Measurements from ENCODE around the gene PAX2. TPM values are rescaled to one million over a fixed set of nuclear protein-coding genes. Genes with fewer than 3 reads are reported as not detected.

PAX2 gene
- total RNA-seq, 3 donors from 2014 or later, result not detected

GRCh38 chr10:100774876-100775275 lies 29.5 kb downstream of the PAX2 start:
- Mint-ChIP-seq H3K36me3 (ENCODE audit: insufficient read depth) (no peaks in the 10 kb centered on the region), H3K4me3 (no peak overlapping the region), H3K27me3 (ENCODE audit: low read depth) (peaks cover 52% of the 10 kb centered on the region), H3K9me3 (no peaks in the 10 kb centered on the region), H3K4me1 (ENCODE audit: low read depth) (no peaks in the 10 kb centered on the region)
- DNase-seq, result no peak
- no peak for ATAC-seq

- H3K9me3 Mint-ChIP-seq, result no peaks in the 10 kb centered on the region
- H3K27me3 Mint-ChIP-seq (ENCODE audit: low read depth), result peaks cover 56% of the 10 kb centered on the region
- no peaks in the 10 kb centered on the region for H3K36me3 Mint-ChIP-seq (ENCODE audit: insufficient read depth)
- no peak for DNase-seq
- no peaks in the 10 kb centered on the region for H3K4me1 Mint-ChIP-seq (ENCODE audit: low read depth)
- H3K4me3 Mint-ChIP-seq, result no peak overlapping the region
- ATAC-seq, result no peak
These were observed 30.0 kb downstream of the PAX2 start for GRCh38 chr10:100775386-100775785.

- peaks cover 56% of the 10 kb centered on the region for H3K27me3 Mint-ChIP-seq (ENCODE audit: low read depth)
- no peak overlapping the region for H3K4me3 Mint-ChIP-seq
- H3K36me3 Mint-ChIP-seq (ENCODE audit: insufficient read depth), result no peaks in the 10 kb centered on the region
- DNase-seq, result no peak
- ATAC-seq, result no peak
- H3K9me3 Mint-ChIP-seq, result no peaks in the 10 kb centered on the region
- no peaks in the 10 kb centered on the region for H3K4me1 Mint-ChIP-seq (ENCODE audit: low read depth)
These were observed 30.5 kb downstream of the PAX2 start for GRCh38 chr10:100775871-100776270.

- H3K4me3 Mint-ChIP-seq, result no peak overlapping the region
- DNase-seq, result no peak
- H3K9me3 Mint-ChIP-seq, result no peaks in the 10 kb centered on the region
- no peaks in the 10 kb centered on the region for H3K4me1 Mint-ChIP-seq (ENCODE audit: low read depth)
- no peaks in the 10 kb centered on the region for H3K36me3 Mint-ChIP-seq (ENCODE audit: insufficient read depth)
- ATAC-seq, result no peak
- H3K27me3 Mint-ChIP-seq (ENCODE audit: low read depth), result peaks cover 52% of the 10 kb centered on the region
These were observed 31.3 kb downstream of the PAX2 start for GRCh38 chr10:100776671-100777070.

DNA sequence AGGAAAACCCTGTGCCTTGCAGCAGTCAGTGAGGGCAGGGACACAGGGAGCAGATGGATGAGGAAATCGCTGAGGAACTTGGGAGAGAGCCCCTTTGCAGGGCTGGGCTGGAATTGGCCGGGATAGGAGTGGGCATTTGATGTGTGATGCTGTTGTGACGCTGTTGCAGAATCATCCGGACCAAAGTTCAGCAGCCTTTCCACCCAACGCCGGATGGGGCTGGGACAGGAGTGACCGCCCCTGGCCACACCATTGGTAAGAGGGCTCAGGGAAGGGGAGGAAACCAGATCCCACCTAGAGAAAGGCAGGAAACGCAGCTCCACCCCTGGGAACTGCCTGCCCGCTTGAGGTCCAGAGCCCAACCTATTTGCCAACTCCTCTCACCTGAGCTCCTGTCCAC lies 33.9 kb downstream of the PAX2 start:
- H3K9me3 Mint-ChIP-seq, result no peaks in the 10 kb centered on the region
- peaks cover 47% of the 10 kb centered on the region for H3K27me3 Mint-ChIP-seq (ENCODE audit: low read depth)
- no peak for DNase-seq
- H3K4me1 Mint-ChIP-seq (ENCODE audit: low read depth), result no peaks in the 10 kb centered on the region
- ATAC-seq, result no peak
- H3K36me3 Mint-ChIP-seq (ENCODE audit: insufficient read depth), result no peaks in the 10 kb centered on the region
- no peak overlapping the region for H3K4me3 Mint-ChIP-seq

DNA sequence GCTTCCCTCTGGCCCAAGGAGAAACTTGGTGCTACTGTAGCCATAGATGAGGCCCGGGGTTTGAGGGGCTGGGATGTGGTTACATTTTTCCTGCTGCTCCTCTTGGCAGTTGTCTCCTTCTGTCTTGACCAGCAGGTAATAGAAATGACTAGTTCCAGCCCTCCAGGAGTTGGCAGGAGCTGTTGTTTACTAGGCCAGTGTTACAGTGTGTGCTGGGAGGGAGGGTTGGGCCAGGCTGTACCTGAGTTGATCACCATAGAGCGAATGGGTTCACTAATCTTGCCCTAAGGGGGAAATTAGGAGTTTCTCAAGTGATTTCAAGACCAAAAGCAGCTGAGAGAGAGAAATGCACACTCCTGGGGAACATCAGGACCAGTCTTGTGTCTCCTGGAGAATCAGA lies 34.9 kb downstream of the PAX2 start:
- no peaks in the 10 kb centered on the region for H3K4me1 Mint-ChIP-seq (ENCODE audit: low read depth)
- H3K27me3 Mint-ChIP-seq (ENCODE audit: low read depth), result peaks cover 43% of the 10 kb centered on the region
- ATAC-seq (no peak), DNase-seq (no peak)
- H3K9me3 Mint-ChIP-seq, result no peaks in the 10 kb centered on the region
- no peak overlapping the region for H3K4me3 Mint-ChIP-seq
- H3K36me3 Mint-ChIP-seq (ENCODE audit: insufficient read depth), result no peaks in the 10 kb centered on the region

GRCh38 chr10:100781145-100781665 lies 35.8 kb downstream of the PAX2 start:
- DNase-seq (no peak), ATAC-seq (no peak)
- Mint-ChIP-seq H3K36me3 (ENCODE audit: insufficient read depth) (no peaks in the 10 kb centered on the region), H3K4me3 (no peak overlapping the region), H3K27me3 (ENCODE audit: low read depth) (peaks cover 34% of the 10 kb centered on the region), H3K4me1 (ENCODE audit: low read depth) (no peaks in the 10 kb centered on the region), H3K9me3 (no peaks in the 10 kb centered on the region)

- Mint-ChIP-seq H3K4me1 (ENCODE audit: low read depth) (no peaks in the 10 kb centered on the region), H3K36me3 (ENCODE audit: insufficient read depth) (no peaks in the 10 kb centered on the region), H3K4me3 (no peak overlapping the region), H3K9me3 (no peaks in the 10 kb centered on the region), H3K27me3 (ENCODE audit: low read depth) (peaks cover 34% of the 10 kb centered on the region)
- no peak for DNase-seq
- ATAC-seq, result no peak
These were observed 37.3 kb downstream of the PAX2 start for GRCh38 chr10:100782461-100783244.

GRCh38 chr10:100784126-100784525 lies 38.7 kb downstream of the PAX2 start:
- no peaks in the 10 kb centered on the region for H3K4me1 Mint-ChIP-seq (ENCODE audit: low read depth)
- H3K27me3 Mint-ChIP-seq (ENCODE audit: low read depth), result peaks cover 32% of the 10 kb centered on the region
- H3K36me3 Mint-ChIP-seq (ENCODE audit: insufficient read depth), result no peaks in the 10 kb centered on the region
- no peaks in the 10 kb centered on the region for H3K9me3 Mint-ChIP-seq
- ATAC-seq (no peak), DNase-seq (no peak)
- no peak overlapping the region for H3K4me3 Mint-ChIP-seq

DNA sequence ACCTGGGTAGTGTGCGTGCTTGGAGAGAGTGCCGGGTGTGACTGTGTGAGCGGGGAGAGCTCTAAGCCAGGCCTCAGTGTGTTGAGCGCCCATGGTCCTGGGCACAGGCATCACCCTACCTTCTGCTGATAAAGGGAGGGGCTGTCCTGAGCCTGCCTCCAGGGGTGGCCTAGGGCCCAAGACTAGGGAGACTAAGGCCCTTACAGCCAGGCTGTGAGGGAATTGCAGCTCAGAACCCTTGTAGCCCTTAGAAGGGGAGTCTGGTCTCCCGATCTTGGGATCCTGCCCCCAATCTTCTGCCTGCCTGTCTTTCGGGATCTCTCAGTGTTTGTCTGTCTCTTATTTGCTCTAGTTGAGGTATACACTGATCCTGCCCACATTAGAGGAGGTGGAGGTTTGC lies 41.2 kb downstream of the PAX2 start:
- ATAC-seq (no peak), DNase-seq (no peak)
- no peaks in the 10 kb centered on the region for H3K4me1 Mint-ChIP-seq (ENCODE audit: low read depth)
- H3K4me3 Mint-ChIP-seq, result no peak overlapping the region
- H3K36me3 Mint-ChIP-seq (ENCODE audit: insufficient read depth), result no peaks in the 10 kb centered on the region
- peaks cover 32% of the 10 kb centered on the region for H3K27me3 Mint-ChIP-seq (ENCODE audit: low read depth)
- no peaks in the 10 kb centered on the region for H3K9me3 Mint-ChIP-seq

- no peak overlapping the region for H3K4me3 Mint-ChIP-seq
- no peak for DNase-seq
- ATAC-seq, result no peak
- peaks cover 40% of the 10 kb centered on the region for H3K27me3 Mint-ChIP-seq (ENCODE audit: low read depth)
- H3K9me3 Mint-ChIP-seq, result no peaks in the 10 kb centered on the region
- no peaks in the 10 kb centered on the region for H3K4me1 Mint-ChIP-seq (ENCODE audit: low read depth)
- H3K36me3 Mint-ChIP-seq (ENCODE audit: insufficient read depth), result no peaks in the 10 kb centered on the region
These were observed 42.9 kb downstream of the PAX2 start for GRCh38 chr10:100788002-100788903.

GRCh38 chr10:100790761-100791208 lies 45.4 kb downstream of the PAX2 start:
- H3K4me1 Mint-ChIP-seq (ENCODE audit: low read depth), result no peaks in the 10 kb centered on the region
- DNase-seq, result no peak
- no peaks in the 10 kb centered on the region for H3K9me3 Mint-ChIP-seq
- H3K27me3 Mint-ChIP-seq (ENCODE audit: low read depth), result peaks cover 46% of the 10 kb centered on the region
- no peak overlapping the region for H3K4me3 Mint-ChIP-seq
- ATAC-seq, result no peak
- H3K36me3 Mint-ChIP-seq (ENCODE audit: insufficient read depth), result no peaks in the 10 kb centered on the region

GRCh38 chr10:100791369-100792058 lies 46.1 kb downstream of the PAX2 start:
- H3K36me3 Mint-ChIP-seq (ENCODE audit: insufficient read depth), result no peaks in the 10 kb centered on the region
- ATAC-seq (no peak), DNase-seq (no peak)
- peaks cover 49% of the 10 kb centered on the region for H3K27me3 Mint-ChIP-seq (ENCODE audit: low read depth)
- no peaks in the 10 kb centered on the region for H3K9me3 Mint-ChIP-seq
- no peaks in the 10 kb centered on the region for H3K4me1 Mint-ChIP-seq (ENCODE audit: low read depth)
- no peak overlapping the region for H3K4me3 Mint-ChIP-seq

DNA sequence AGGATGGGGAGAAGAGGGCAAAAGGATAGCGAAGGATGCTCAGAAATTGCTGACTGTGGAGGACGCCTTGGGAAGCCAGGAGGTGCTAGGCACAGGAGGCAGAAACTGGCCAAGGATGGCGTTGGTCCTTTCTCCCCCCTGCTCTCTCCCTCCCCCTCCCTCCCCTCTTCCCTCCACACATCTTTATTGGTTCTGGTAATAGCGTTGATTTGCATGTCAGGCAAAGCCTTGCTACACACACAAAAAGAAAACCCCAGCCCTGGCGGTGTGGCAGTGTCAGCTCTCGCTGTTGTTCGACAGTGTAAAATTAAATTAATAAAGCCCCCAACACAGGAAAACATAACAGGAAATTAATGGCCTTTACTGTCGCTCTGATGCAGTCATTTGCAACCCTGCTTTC lies 47.2 kb downstream of the PAX2 start:
- no peaks in the 10 kb centered on the region for H3K9me3 Mint-ChIP-seq
- no peaks in the 10 kb centered on the region for H3K4me1 Mint-ChIP-seq (ENCODE audit: low read depth)
- DNase-seq (no peak), ATAC-seq (no peak)
- no peak overlapping the region for H3K4me3 Mint-ChIP-seq
- H3K27me3 Mint-ChIP-seq (ENCODE audit: low read depth), result peaks cover 51% of the 10 kb centered on the region
- no peaks in the 10 kb centered on the region for H3K36me3 Mint-ChIP-seq (ENCODE audit: insufficient read depth)

Data from activated T-cell treated with anti-CD3 and anti-CD28 coated beads, Interleukin-2, amount 50 U/mL, for 4 hours (primary cell).